Measurements from ENCODE around the gene MEGF9.

Gene MEGF9

GRCh38 chr9:120733190-120733589 is 18.9 kb upstream of the MEGF9 start:
- no peak overlapping the region for H3K4me3 ChIP-seq (ENCODE audit: low read depth, low read length, poor library complexity, severe bottlenecking)
- H2AFZ ChIP-seq (ENCODE audit: low read length) = no peak overlapping the region
- no peak for TF ChIP-seq CTCF (IDR thresholded peaks at IDR 0.05; ENCODE audit: low read length)
- TF ChIP-seq EZH2 (IDR thresholded peaks at IDR 0.05; ENCODE audit: borderline replicate concordance, low read length) = no peak
- H3K79me2 ChIP-seq (ENCODE audit: insufficient read depth, low read length) = no peaks in the 10 kb centered on the region
- H3K27me3 ChIP-seq (ENCODE audit: insufficient read depth, low read length) = no peaks in the 10 kb centered on the region
- H3K4me2 ChIP-seq (ENCODE audit: low read length) = no peak overlapping the region
- H3K9ac ChIP-seq (ENCODE audit: low read length) = no peak overlapping the region
- H3F3A ChIP-seq (ENCODE audit: insufficient read depth, low read length) = no peaks in the 10 kb centered on the region
- peaks cover 16% of the 10 kb centered on the region for H3K4me1 ChIP-seq (ENCODE audit: insufficient read depth, low read length, severe bottlenecking)
- H3K27ac ChIP-seq (ENCODE audit: low read depth, low read length, poor library complexity, severe bottlenecking) = no peak overlapping the region
- H3K36me3 ChIP-seq (ENCODE audit: insufficient read depth, low read length) = no peaks in the 10 kb centered on the region
- no peaks in the 10 kb centered on the region for H4K20me1 ChIP-seq (ENCODE audit: insufficient read depth, low read length)
- H3K9me3 ChIP-seq (ENCODE audit: low read length) = no peaks in the 10 kb centered on the region
- no peaks in the 10 kb centered on the region for H3K9me2 ChIP-seq (ENCODE audit: low read depth, low read length)

GRCh38 chr9:120730654-120731514 is 16.6 kb upstream of the MEGF9 start:
- Histone ChIP-seq H3K4me3 (ENCODE audit: low read depth, low read length, poor library complexity, severe bottlenecking) (no peak overlapping the region), H4K20me1 (ENCODE audit: insufficient read depth, low read length) (no peaks in the 10 kb centered on the region), H3K27ac (ENCODE audit: low read depth, low read length, poor library complexity, severe bottlenecking) (no peak overlapping the region), H3K4me1 (ENCODE audit: insufficient read depth, low read length, severe bottlenecking) (peaks cover 13% of the 10 kb centered on the region), H3K27me3 (ENCODE audit: insufficient read depth, low read length) (no peaks in the 10 kb centered on the region), H3F3A (ENCODE audit: insufficient read depth, low read length) (no peaks in the 10 kb centered on the region), H3K9me2 (ENCODE audit: low read depth, low read length) (no peaks in the 10 kb centered on the region), H3K4me2 (ENCODE audit: low read length) (no peak overlapping the region), H2AFZ (ENCODE audit: low read length) (no peak overlapping the region), H3K79me2 (ENCODE audit: insufficient read depth, low read length) (no peaks in the 10 kb centered on the region), H3K9ac (ENCODE audit: low read length) (no peak overlapping the region), H3K36me3 (ENCODE audit: insufficient read depth, low read length) (no peaks in the 10 kb centered on the region), H3K9me3 (ENCODE audit: low read length) (no peaks in the 10 kb centered on the region)
- TF ChIP-seq CTCF (IDR thresholded peaks at IDR 0.05; ENCODE audit: low read length) (no peak), EZH2 (IDR thresholded peaks at IDR 0.05; ENCODE audit: borderline replicate concordance, low read length) (no peak)

- no peaks in the 10 kb centered on the region for H3K79me2 ChIP-seq (ENCODE audit: insufficient read depth, low read length)
- H3K4me2 ChIP-seq (ENCODE audit: low read length) = no peak overlapping the region
- H3K9me3 ChIP-seq (ENCODE audit: low read length) = no peaks in the 10 kb centered on the region
- no peaks in the 10 kb centered on the region for H3K36me3 ChIP-seq (ENCODE audit: insufficient read depth, low read length)
- no peak overlapping the region for H3K9ac ChIP-seq (ENCODE audit: low read length)
- H4K20me1 ChIP-seq (ENCODE audit: insufficient read depth, low read length) = no peaks in the 10 kb centered on the region
- H3K27me3 ChIP-seq (ENCODE audit: insufficient read depth, low read length) = no peaks in the 10 kb centered on the region
- H3K27ac ChIP-seq (ENCODE audit: low read depth, low read length, poor library complexity, severe bottlenecking) = no peak overlapping the region
- no peak for TF ChIP-seq EZH2 (IDR thresholded peaks at IDR 0.05; ENCODE audit: borderline replicate concordance, low read length)
- peak; percentile 39; the same call in 1 of the 2 replicates for TF ChIP-seq CTCF (IDR thresholded peaks at IDR 0.05; ENCODE audit: low read length)
- no peak overlapping the region for H3K4me3 ChIP-seq (ENCODE audit: low read depth, low read length, poor library complexity, severe bottlenecking)
- no peaks in the 10 kb centered on the region for H3F3A ChIP-seq (ENCODE audit: insufficient read depth, low read length)
- no peaks in the 10 kb centered on the region for H3K9me2 ChIP-seq (ENCODE audit: low read depth, low read length)
- peaks cover 3% of the 10 kb centered on the region for H3K4me1 ChIP-seq (ENCODE audit: insufficient read depth, low read length, severe bottlenecking)
- no peak overlapping the region for H2AFZ ChIP-seq (ENCODE audit: low read length)
Measured at GRCh38 chr9:120729791-120730241, 15.5 kb upstream of the MEGF9 start.

All from OCI-LY1 (cell line).